Measurements from ENCODE around the gene EAPP.
"Not testable (repeated sequence)": the region's sequence is repeated elsewhere in the genome, so short reads cannot be mapped to it uniquely, and the experiment has no call there.

- TF ChIP-seq, protein P1, sequence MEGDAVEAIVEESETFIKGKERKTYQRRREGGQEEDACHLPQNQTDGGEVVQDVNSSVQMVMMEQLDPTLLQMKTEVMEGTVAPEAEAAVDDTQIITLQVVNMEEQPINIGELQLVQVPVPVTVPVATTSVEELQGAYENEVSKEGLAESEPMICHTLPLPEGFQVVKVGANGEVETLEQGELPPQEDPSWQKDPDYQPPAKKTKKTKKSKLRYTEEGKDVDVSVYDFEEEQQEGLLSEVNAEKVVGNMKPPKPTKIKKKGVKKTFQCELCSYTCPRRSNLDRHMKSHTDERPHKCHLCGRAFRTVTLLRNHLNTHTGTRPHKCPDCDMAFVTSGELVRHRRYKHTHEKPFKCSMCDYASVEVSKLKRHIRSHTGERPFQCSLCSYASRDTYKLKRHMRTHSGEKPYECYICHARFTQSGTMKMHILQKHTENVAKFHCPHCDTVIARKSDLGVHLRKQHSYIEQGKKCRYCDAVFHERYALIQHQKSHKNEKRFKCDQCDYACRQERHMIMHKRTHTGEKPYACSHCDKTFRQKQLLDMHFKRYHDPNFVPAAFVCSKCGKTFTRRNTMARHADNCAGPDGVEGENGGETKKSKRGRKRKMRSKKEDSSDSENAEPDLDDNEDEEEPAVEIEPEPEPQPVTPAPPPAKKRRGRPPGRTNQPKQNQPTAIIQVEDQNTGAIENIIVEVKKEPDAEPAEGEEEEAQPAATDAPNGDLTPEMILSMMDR (IDR thresholded peaks at IDR 0.05), result not testable (repeated sequence)
- not testable (repeated sequence) for TF ChIP-seq POLR2A (IDR thresholded peaks at IDR 0.05)
Measured at GRCh38 chr14:34556498-34556829, 17.0 kb upstream of the EAPP start.
